ENCODE results near the gene BTBD10.

The BTBD10 gene

GRCh38 chr11:13367115-13367514 lies 95.9 kb downstream of the BTBD10 start:
- no peak for DNase-seq

GRCh38 chr11:13366266-13367026 lies 96.6 kb downstream of the BTBD10 start:
- DNase-seq: no peak

- no peak for DNase-seq
These were observed 98.6 kb downstream of the BTBD10 start for GRCh38 chr11:13364388-13364787.

- no peak for DNase-seq
These were observed 100.4 kb downstream of the BTBD10 start for GRCh38 chr11:13362596-13363109.

GRCh38 chr11:13358596-13359270 lies 104.3 kb downstream of the BTBD10 start:
- DNase-seq: no peak

GRCh38 chr11:13357232-13357631 lies 105.8 kb downstream of the BTBD10 start:
- DNase-seq: no peak

GRCh38 chr11:13355191-13355590 lies 107.8 kb downstream of the BTBD10 start:
- DNase-seq: no peak

- DNase-seq: peak; percentile 14
These were observed 108.7 kb downstream of the BTBD10 start for GRCh38 chr11:13354335-13354734.

- no peak for DNase-seq
These were observed 110.3 kb downstream of the BTBD10 start for GRCh38 chr11:13352711-13353110.

- DNase-seq: no peak
These were observed 113.4 kb downstream of the BTBD10 start for GRCh38 chr11:13349581-13349980.

GRCh38 chr11:13349046-13349445 lies 114.0 kb downstream of the BTBD10 start:
- no peak for DNase-seq

- DNase-seq: no peak
These were observed 114.7 kb downstream of the BTBD10 start for GRCh38 chr11:13348305-13348704.

GRCh38 chr11:13347901-13348300 lies 115.1 kb downstream of the BTBD10 start:
- no peak for DNase-seq

- DNase-seq: no peak
These were observed 116.6 kb downstream of the BTBD10 start for GRCh38 chr11:13346470-13346869.

- no peak for DNase-seq
These were observed 118.2 kb downstream of the BTBD10 start for GRCh38 chr11:13344818-13345217.

- DNase-seq: peak; percentile 82
These were observed 118.9 kb downstream of the BTBD10 start for GRCh38 chr11:13343931-13344717.

- no peak for DNase-seq
These were observed 120.0 kb downstream of the BTBD10 start for GRCh38 chr11:13343067-13343466.

- DNase-seq: no peak
These were observed 122.0 kb downstream of the BTBD10 start for GRCh38 chr11:13341026-13341425.

- no peak for DNase-seq
These were observed 123.5 kb downstream of the BTBD10 start for GRCh38 chr11:13339195-13340153.

- no peak for DNase-seq
These were observed 124.5 kb downstream of the BTBD10 start for GRCh38 chr11:13338427-13339069.

GRCh38 chr11:13338019-13338426 lies 125.0 kb downstream of the BTBD10 start:
- DNase-seq: no peak
